ENCODE data around the gene INTS6.

- TF ChIP-seq CTCF (IDR thresholded peaks at IDR 0.05) (no peak), POLR2A (IDR thresholded peaks at IDR 0.05) (no peak)
Observed at GRCh38 chr13:51370811-51371210, 82.0 kb downstream of the INTS6 start.
